IPS-15b (cell line): Measurements from ENCODE around the gene SH3RF3.

ENCODE experiments used
- H3K27me3 ChIP-seq: one replicate; pipeline ENCODE4 v1.6.1; 2013; ENCODE audit warnings: low read length; ENCODE audit not compliant: control insufficient read depth, insufficient read depth
- H3K36me3 ChIP-seq: one replicate; pipeline ENCODE4 v1.6.1; 2013; ENCODE audit warnings: low read length; ENCODE audit not compliant: control insufficient read depth, insufficient read depth
- H3K4me1 ChIP-seq: one replicate; pipeline ENCODE4 v1.6.1; 2013; ENCODE audit warnings: mild to moderate bottlenecking, low read length; ENCODE audit not compliant: control insufficient read depth, insufficient read depth
- H3K4me3 ChIP-seq: one replicate; pipeline ENCODE4 v1.5.1; 2013; ENCODE audit warnings: low read depth, low read length
- H3K9ac ChIP-seq: one replicate; pipeline ENCODE4 v1.6.1; 2013; ENCODE audit warnings: low read depth, mild to moderate bottlenecking, low read length
- H3K9me3 ChIP-seq: one replicate; pipeline ENCODE4 v1.6.1; 2013; ENCODE audit warnings: mild to moderate bottlenecking, low read length; ENCODE audit not compliant: control insufficient read depth, insufficient read depth

Gene SH3RF3

DNA sequence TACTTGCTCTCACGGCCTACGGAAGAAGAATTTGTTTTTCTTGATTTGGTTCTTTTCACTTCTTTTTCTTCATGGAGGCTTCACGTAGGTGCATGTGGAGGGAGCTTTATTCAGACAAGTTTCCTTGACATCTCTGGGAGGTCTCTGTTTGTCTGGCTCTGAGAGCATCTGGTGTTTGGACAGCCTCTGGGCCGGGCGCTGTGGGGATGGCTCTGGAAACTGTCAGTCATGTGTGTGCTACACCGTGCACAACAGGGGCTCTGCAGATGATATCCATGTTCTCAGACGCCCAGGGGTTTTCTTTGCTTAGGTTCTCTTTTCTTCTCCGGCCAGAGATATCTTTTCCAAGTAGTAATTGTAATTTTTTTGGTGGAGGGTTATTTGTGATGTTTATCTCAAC, 130.7 kb downstream of the SH3RF3 start:
- Histone ChIP-seq H3K9me3 (no peaks in the 10 kb centered on the region), H3K36me3 (no peaks in the 10 kb centered on the region), H3K27me3 (no peaks in the 10 kb centered on the region), H3K4me1 (no peaks in the 10 kb centered on the region), H3K9ac (no peak overlapping the region), H3K4me3 (no peak overlapping the region)

DNA sequence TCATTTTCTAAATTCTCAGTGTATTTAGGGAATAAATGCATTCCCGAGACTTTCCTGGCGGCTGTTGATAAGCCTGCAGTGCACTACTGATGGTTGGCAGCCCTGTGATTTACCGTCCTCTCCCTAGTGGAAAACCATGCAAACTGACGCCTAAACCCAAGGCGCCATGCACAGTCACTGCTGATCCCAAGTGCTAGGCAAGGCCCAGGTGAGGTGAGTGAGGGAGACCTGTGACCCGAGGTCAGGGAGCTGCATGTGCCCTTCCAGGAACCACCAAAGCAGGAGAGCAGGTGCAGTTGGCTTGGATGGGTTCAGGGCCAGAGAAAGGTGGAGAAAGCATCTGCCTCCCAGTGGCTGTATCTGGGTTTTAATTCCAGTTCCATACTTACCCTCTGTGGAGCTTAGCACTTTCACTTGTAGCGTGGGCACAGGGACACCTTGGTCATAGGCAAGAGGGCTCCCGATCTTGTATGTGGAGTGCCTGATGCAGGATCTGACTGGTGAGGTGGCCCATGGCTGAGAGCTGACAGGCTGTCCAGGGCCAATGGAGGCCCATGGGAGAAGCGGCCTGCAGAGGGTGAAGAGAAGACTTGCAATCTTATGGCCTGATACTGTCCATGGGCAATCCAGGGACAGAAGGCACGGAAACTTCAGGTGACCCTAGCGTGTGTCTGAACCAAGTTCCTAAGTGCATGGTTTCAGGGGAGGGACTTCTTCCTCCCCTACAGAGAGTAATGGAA, 131.3 kb downstream of the SH3RF3 start:
- Histone ChIP-seq H3K36me3 (no peaks in the 10 kb centered on the region), H3K4me3 (no peak overlapping the region), H3K4me1 (no peaks in the 10 kb centered on the region), H3K9me3 (no peaks in the 10 kb centered on the region), H3K27me3 (no peaks in the 10 kb centered on the region), H3K9ac (no peak overlapping the region)

DNA sequence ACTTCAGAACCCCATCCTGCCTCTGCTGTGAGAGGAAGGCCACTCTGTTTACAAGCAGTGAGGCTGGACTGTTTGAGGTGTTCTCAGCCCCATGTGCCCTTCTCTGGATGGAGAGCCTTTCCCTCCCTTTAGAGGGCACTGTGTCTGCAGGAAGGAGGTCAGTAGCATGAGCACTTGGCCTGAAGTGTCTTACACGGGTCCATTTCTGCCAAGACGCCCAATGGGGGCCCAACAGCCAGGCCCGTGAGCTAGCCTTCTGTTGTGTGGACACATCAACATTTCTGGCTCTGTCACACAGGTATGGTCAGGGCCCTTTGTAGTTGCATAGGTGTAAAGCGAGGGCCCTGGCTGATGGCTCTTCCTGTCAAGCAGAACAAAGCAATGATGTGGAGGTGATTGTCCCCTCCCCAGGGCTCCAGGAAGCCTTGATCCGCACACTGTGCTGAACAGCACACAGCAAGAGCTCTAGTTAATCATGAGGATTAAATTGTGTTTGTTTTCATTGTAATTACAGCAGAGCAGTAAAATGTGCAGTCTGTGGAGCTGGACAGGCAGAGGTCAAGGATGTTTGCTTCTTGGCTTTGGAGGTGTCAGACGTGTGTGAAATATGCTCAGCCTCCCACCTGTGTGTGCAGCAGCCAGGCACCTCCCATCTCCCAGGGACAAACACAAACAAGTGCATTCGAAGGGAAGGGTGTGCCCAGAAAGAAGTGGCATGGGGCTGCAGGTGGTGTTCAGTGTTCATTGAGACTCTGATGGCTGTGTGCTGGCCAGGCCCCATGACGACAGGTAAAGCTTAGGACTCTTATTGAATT, 132.1 kb downstream of the SH3RF3 start:
- Histone ChIP-seq H3K4me3 (no peak overlapping the region), H3K36me3 (no peaks in the 10 kb centered on the region), H3K9ac (no peak overlapping the region), H3K4me1 (no peaks in the 10 kb centered on the region), H3K27me3 (no peaks in the 10 kb centered on the region), H3K9me3 (no peaks in the 10 kb centered on the region)

DNA sequence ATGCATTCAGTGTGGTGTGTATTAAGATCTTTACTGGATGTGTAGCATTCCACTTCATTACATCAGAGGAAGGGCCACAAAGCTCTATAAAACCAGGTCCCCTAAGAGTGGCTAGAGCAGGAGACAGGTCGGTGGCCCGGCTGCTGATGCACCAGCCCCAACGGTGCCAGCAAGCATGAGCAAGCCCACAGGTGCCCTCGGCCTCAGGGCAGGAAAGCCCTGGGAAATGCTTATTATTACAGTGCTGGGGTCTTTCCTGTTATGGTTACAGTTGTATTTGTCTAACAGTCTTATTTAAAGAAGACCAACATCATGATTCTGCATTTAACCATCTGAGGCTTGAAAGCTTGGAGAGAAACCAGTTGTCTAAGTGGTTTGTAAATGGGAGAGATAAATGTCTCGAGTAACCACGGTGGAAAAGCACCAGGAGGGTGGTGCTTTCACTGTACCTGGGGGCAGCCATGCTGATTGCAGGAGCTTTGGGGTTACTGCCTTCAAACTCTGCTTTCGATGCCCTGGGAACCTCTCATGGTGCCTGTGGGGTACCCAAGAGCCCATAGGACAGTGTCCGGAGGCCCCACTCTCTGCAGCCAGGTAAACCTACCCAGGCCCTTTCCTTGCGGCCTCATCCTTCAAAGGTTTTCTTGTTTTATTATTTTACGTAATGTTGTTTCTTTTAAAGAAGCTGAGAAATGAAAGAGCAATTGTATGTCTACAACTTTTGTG, 133.1 kb downstream of the SH3RF3 start:
- no peaks in the 10 kb centered on the region for H3K36me3 ChIP-seq
- no peaks in the 10 kb centered on the region for H3K4me1 ChIP-seq
- H3K9ac ChIP-seq, result no peak overlapping the region
- H3K27me3 ChIP-seq, result no peaks in the 10 kb centered on the region
- H3K9me3 ChIP-seq, result no peaks in the 10 kb centered on the region
- no peak overlapping the region for H3K4me3 ChIP-seq

DNA sequence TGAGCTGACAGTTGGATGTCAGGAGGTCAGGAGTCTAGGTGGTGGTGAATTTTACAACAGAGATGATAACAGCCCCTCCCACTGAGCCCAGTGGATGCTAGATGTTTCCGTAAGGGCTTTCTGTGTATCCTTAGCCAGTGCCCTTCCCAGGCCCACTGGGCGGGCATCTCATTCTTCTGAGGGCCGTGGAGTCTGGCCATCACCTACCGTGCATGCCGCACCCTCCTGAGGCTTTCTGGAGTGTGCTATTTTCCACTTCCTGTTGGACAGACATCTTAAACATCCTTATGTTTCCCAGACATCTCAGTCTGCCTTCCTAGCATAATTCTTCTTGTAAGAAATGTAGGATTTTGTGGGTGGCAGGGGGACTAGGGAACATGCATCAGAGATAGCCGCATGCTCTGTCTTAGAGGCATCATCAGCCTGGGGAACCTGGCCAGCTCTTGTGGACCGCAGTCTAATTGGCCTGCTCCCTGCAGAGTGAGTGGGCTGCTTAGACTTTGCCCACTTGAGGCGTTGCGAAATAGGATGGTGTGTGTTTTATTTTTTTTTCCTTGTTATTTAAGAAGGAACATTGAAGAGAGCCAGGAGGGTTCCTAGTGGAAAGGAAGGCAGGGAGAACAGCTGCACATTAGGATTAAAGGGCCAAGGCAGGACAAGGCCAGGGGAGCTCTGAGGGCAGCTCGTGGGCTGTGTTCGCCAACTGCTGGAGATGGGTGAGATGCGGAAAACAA, 135.8 kb downstream of the SH3RF3 start:
- Histone ChIP-seq H3K4me1 (no peaks in the 10 kb centered on the region), H3K9ac (no peak overlapping the region), H3K4me3 (no peak overlapping the region), H3K27me3 (no peaks in the 10 kb centered on the region), H3K9me3 (no peaks in the 10 kb centered on the region), H3K36me3 (no peaks in the 10 kb centered on the region)

DNA sequence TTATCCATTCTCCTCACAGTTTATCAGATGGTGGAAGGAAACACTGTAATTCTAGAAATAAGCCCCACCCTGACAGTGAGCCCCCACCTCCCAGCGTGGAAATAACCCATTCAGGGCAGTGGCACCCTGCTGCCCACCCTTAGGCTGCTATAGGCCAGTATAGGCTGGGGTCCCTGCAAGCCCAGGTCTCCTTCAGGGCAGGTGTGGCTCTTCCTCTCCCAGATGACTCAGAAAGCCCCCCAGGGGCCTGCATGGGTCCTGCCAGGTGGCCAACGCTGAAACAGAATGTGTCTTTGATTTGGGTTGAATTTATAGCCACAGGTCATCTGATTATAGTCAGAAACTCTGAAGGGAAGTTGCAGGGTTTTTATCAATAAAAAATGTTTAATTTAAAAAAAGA, 136.4 kb downstream of the SH3RF3 start:
- H3K36me3 ChIP-seq, result no peaks in the 10 kb centered on the region
- no peaks in the 10 kb centered on the region for H3K4me1 ChIP-seq

DNA sequence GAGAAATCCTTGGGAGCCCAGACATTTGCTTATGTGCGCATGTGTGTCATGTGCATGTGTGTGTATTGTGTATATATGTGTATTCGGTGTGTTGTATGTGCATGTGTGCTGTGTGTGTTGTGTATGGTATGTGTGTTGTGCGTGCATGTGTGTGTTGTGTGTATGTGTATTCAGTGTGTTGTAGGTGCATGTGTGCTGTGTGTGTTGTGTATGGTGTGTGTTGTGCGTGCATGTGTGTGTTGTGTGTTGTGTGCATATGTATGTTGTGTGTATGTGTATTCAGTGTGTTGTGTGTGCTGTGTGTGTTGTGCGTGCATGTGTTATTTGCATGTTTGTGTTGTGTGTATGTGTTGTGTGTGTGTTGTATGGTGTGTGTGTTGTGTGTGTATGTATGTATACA, 136.9 kb downstream of the SH3RF3 start:
- Histone ChIP-seq H3K4me1 (no peaks in the 10 kb centered on the region), H3K4me3 (no peak overlapping the region), H3K9ac (no peak overlapping the region), H3K9me3 (no peaks in the 10 kb centered on the region), H3K27me3 (no peaks in the 10 kb centered on the region), H3K36me3 (no peaks in the 10 kb centered on the region)

More for the DNA sequence above, 136.4 kb downstream of the SH3RF3 start:
- no peaks in the 10 kb centered on the region for H3K9me3 ChIP-seq
- H3K4me3 ChIP-seq, result no peak overlapping the region
- H3K9ac ChIP-seq, result no peak overlapping the region
- no peaks in the 10 kb centered on the region for H3K27me3 ChIP-seq

DNA sequence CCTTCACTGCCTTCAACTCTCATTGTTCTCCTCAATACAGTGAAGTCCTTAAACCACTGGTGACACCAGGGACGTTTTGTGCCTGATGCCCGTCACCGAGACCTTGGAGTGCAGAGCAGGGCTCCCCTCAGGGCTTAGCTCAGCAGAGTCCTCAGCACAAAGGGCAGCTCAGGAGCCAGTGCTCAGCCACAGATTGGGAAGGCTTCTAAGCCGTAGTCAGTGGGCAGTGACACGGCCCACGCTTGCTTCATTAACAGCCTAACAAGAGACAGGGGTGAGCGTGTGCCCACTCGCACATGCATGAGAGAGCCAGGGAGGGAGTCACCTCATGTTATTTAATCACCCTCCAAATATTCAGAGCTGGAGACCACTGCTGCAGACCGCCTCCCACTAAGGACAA, 137.5 kb downstream of the SH3RF3 start:
- Histone ChIP-seq H3K36me3 (no peaks in the 10 kb centered on the region), H3K27me3 (no peaks in the 10 kb centered on the region), H3K4me1 (no peaks in the 10 kb centered on the region), H3K9ac (no peak overlapping the region), H3K4me3 (no peak overlapping the region), H3K9me3 (no peaks in the 10 kb centered on the region)

DNA sequence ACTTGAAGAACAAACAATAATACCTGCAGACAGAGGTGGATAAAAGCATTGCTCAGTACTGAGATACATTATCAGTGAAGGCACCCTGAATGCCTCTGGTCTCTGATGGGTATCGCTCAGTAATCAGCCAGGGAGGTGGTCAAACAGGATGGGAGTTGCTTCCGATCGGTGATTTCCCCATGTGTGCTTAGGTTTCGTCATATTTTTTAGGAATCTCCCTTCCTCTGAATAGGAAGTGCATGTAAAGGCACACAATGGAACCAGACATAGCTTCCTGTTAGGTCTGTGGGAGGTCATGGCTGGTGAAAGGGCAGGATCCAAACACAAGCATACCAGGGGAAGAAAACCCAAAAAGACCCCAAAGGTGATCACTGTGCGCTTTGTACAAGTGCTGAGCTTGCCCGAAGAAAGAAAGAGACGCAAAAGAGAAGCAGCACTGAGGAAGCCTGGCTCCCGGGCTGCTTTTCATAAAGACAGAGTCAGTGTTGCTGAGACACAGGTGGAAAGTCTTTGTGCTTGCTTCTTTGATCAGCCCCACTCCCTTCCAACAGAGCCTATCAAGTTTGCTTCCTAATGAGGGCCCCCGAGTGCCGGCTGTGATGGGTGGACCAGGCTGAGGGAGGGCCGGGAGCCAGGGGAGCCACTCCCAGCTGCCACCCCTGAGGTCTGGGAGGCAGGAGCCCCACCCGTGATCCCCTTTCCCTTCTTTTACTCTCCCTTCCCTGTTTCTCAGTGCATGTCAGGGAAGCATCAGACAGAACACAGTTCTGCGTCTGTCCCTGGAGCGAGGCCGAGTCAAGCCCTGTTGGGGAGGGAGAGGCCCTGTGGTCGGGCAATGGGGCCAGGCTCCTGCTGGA, 138.2 kb downstream of the SH3RF3 start:
- H3K9ac ChIP-seq, result no peak overlapping the region
- H3K4me3 ChIP-seq, result no peak overlapping the region
- H3K36me3 ChIP-seq, result no peaks in the 10 kb centered on the region
- no peaks in the 10 kb centered on the region for H3K4me1 ChIP-seq
- no peaks in the 10 kb centered on the region for H3K27me3 ChIP-seq
- no peaks in the 10 kb centered on the region for H3K9me3 ChIP-seq

DNA sequence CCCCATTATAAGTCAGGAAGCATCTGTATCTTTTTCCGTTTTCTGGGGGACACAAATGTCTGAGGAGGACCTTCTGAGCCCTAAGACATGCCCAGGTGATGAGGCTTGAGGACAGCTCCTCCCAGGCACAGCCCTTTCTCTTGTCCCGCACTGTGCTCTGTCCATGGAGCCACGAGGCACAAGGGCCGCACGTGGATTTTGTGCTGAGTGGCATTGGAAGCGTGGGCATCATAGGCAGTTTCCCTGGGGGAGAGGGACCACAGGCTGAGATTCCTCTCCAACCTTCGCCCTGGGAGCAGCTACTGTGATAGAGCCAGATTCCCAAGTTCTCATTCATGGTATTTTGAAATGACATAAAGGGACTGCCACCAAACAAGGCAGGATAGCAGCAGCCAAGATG, 139.9 kb downstream of the SH3RF3 start:
- no peak overlapping the region for H3K9ac ChIP-seq
- H3K4me1 ChIP-seq, result no peaks in the 10 kb centered on the region
- no peak overlapping the region for H3K4me3 ChIP-seq
- H3K9me3 ChIP-seq, result no peaks in the 10 kb centered on the region
- H3K36me3 ChIP-seq, result no peaks in the 10 kb centered on the region
- no peaks in the 10 kb centered on the region for H3K27me3 ChIP-seq
